ENCODE data around the gene FOXP3. TPM values are rescaled to one million over a fixed set of nuclear protein-coding genes. Genes with fewer than 3 reads are reported as not detected.

Gene FOXP3
- total RNA-seq, 1 experiment from 2014 or later: 0.26 TPM

DNA sequence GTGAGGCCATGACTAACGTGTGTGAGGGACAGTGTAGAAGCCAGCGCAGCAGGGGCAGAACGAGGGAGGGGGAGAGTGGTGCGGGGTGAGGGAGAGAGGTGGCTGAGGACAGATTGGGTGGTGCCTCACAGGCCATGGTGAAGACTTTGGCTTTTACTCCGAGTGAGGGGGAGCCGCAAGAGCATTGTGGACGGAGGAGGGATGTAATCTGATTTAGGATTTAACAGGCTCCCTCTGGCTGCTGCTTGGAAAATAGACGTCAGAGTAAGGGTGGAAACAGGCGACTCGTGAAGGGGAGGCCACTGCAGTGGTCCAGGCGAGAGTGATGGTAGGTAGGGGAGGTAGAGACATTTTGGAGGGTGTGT is 18.1 kb upstream of the FOXP3 start:
- no peaks in the 10 kb centered on the region for H3K27me3 ChIP-seq (ENCODE audit: control insufficient read depth, insufficient read depth, low read length)
- POLR2A ChIA-PET: no interaction called here
- peak; percentile 89 for ATAC-seq
- no peak for DNase-seq (ENCODE audit: low read depth, low spot score)
- no peak overlapping the region for H3K27ac ChIP-seq (ENCODE audit: low read length)
- CTCF ChIA-PET: no interaction called here
- BruUV-seq (replicated peaks): no TSS peak
- no peaks in the 10 kb centered on the region; the same call in 1 of the 2 replicates for H3K36me3 ChIP-seq (ENCODE audit: control insufficient read depth, insufficient read depth, low read length)
- no peaks in the 10 kb centered on the region for H3K9me3 ChIP-seq (ENCODE audit: control insufficient read depth, insufficient read depth, low read depth, low read length)
- intact Hi-C loops (cut with micrococcal nuclease; ENCODE audit: unreplicated experiment) (no loop called here), in situ Hi-C loops (cut with HindIII; ENCODE audit: low pct_unique_long_range_greater_than_20kb, low sequenced_read_pairs) (no loop called here)
- TF ChIP-seq TCF7L2 (IDR thresholded peaks at IDR 0.05; ENCODE audit: low read depth, low read length): no peak
- peak; percentile 72 for TF ChIP-seq CTCF (IDR thresholded peaks at IDR 0.05)
- TF ChIP-seq, protein P1, sequence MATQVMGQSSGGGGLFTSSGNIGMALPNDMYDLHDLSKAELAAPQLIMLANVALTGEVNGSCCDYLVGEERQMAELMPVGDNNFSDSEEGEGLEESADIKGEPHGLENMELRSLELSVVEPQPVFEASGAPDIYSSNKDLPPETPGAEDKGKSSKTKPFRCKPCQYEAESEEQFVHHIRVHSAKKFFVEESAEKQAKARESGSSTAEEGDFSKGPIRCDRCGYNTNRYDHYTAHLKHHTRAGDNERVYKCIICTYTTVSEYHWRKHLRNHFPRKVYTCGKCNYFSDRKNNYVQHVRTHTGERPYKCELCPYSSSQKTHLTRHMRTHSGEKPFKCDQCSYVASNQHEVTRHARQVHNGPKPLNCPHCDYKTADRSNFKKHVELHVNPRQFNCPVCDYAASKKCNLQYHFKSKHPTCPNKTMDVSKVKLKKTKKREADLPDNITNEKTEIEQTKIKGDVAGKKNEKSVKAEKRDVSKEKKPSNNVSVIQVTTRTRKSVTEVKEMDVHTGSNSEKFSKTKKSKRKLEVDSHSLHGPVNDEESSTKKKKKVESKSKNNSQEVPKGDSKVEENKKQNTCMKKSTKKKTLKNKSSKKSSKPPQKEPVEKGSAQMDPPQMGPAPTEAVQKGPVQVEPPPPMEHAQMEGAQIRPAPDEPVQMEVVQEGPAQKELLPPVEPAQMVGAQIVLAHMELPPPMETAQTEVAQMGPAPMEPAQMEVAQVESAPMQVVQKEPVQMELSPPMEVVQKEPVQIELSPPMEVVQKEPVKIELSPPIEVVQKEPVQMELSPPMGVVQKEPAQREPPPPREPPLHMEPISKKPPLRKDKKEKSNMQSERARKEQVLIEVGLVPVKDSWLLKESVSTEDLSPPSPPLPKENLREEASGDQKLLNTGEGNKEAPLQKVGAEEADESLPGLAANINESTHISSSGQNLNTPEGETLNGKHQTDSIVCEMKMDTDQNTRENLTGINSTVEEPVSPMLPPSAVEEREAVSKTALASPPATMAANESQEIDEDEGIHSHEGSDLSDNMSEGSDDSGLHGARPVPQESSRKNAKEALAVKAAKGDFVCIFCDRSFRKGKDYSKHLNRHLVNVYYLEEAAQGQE (IDR thresholded peaks at IDR 0.05; ENCODE audit: insufficient read depth in 1 of 2, low read depth in 2 of 2, low read length in 1 of 2): no peak
- no peaks in the 10 kb centered on the region; the same call in 1 of the 2 replicates for H3K4me1 ChIP-seq (ENCODE audit: control insufficient read depth, insufficient read depth, low read length)
- H3K4me3 ChIP-seq (ENCODE audit: low read depth in 2 of 2, low read length in 2 of 2): no peak overlapping the region

GRCh38 chrX:49278081-49278480 is 13.6 kb upstream of the FOXP3 start:
- Histone ChIP-seq H3K27ac (ENCODE audit: low read length) (no peak overlapping the region), H3K4me1 (ENCODE audit: control insufficient read depth, insufficient read depth, low read length) (peaks cover under 1% of the 10 kb centered on the region; the same call in 1 of the 2 replicates), H3K4me3 (ENCODE audit: low read depth in 2 of 2, low read length in 2 of 2) (no peak overlapping the region), H3K27me3 (ENCODE audit: control insufficient read depth, insufficient read depth, low read length) (no peaks in the 10 kb centered on the region), H3K36me3 (ENCODE audit: control insufficient read depth, insufficient read depth, low read length) (no peaks in the 10 kb centered on the region), H3K9me3 (ENCODE audit: control insufficient read depth, insufficient read depth, low read depth, low read length) (no peaks in the 10 kb centered on the region)
- DNase-seq (ENCODE audit: low read depth, low spot score): no peak
- ChIA-PET CTCF (no interaction called here), POLR2A (no interaction called here)
- no peak for ATAC-seq
- in situ Hi-C loops (cut with HindIII; ENCODE audit: low pct_unique_long_range_greater_than_20kb, low sequenced_read_pairs): no loop called here
- intact Hi-C loops (cut with micrococcal nuclease; ENCODE audit: unreplicated experiment): loop anchor here (5.0 kb wide), 1 partner anchor 86 kb away; no protein-coding TSS in a partner anchor
- no TSS peak for BruUV-seq (replicated peaks)
- TF ChIP-seq, protein P1 (IDR thresholded peaks at IDR 0.05; ENCODE audit: insufficient read depth in 1 of 2, low read depth in 2 of 2, low read length in 1 of 2): no peak
- TF ChIP-seq POLR2AphosphoS5 (IDR thresholded peaks at IDR 0.05; ENCODE audit: low read depth, low read length) (no peak), SIN3A (IDR thresholded peaks at IDR 0.05; ENCODE audit: borderline replicate concordance, insufficient read depth, low read depth, low read length) (no peak), CTCF (IDR thresholded peaks at IDR 0.05) (no peak), TCF7L2 (IDR thresholded peaks at IDR 0.05; ENCODE audit: low read depth, low read length) (no peak)
